ENCODE data around the gene TNNC1.

DNA sequence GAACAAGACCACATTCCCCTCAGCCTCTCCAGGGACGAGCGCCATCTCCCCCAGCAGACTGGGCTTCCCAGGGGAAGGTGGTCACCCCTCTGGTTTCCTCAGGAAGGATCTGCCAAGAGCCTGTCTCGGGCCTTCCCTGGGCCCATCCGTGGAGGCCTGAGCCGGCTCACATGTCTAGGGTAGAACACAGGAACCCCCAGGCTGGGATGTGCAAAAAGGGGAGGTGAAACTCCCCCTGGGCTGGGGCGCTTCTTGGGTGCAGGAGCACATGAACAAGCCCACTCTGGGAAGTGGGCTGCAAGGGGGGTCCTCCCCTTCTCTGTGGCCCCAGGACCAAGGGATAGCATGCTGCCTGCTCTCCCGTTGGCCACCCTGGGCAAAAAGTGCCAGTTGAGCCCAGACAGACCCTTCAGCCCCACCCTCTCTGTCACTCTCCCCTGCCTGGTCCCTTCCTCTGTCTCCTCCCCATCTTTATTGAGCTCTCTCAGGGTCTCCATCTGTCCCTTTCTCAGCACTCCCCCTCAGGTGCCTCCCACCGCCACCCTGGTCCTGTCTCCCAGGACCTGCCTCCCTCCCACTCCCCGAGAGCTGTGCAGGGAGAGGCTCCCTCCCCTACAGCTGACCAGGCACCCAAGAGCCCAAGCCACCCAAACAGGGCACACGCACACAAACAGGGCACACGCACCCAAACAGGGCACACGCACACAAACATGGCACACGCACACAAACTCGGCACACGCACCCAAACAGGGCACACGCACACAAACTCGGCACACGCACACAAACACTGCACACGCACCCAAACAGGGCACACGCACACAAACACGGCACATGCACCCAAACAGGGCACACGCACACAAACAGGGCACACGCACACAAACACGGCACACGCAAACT, 9.8 kb downstream of the TNNC1 start:
- TF ChIP-seq CTCF (IDR thresholded peaks at IDR 0.05; ENCODE audit: poor library complexity, severe bottlenecking) (no peak), EP300 (conservative IDR thresholded peaks at IDR 0.05; ENCODE audit: poor library complexity, severe bottlenecking) (no peak)
- TF ChIP-seq, protein P1, sequence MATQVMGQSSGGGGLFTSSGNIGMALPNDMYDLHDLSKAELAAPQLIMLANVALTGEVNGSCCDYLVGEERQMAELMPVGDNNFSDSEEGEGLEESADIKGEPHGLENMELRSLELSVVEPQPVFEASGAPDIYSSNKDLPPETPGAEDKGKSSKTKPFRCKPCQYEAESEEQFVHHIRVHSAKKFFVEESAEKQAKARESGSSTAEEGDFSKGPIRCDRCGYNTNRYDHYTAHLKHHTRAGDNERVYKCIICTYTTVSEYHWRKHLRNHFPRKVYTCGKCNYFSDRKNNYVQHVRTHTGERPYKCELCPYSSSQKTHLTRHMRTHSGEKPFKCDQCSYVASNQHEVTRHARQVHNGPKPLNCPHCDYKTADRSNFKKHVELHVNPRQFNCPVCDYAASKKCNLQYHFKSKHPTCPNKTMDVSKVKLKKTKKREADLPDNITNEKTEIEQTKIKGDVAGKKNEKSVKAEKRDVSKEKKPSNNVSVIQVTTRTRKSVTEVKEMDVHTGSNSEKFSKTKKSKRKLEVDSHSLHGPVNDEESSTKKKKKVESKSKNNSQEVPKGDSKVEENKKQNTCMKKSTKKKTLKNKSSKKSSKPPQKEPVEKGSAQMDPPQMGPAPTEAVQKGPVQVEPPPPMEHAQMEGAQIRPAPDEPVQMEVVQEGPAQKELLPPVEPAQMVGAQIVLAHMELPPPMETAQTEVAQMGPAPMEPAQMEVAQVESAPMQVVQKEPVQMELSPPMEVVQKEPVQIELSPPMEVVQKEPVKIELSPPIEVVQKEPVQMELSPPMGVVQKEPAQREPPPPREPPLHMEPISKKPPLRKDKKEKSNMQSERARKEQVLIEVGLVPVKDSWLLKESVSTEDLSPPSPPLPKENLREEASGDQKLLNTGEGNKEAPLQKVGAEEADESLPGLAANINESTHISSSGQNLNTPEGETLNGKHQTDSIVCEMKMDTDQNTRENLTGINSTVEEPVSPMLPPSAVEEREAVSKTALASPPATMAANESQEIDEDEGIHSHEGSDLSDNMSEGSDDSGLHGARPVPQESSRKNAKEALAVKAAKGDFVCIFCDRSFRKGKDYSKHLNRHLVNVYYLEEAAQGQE (IDR thresholded peaks at IDR 0.05; ENCODE audit: borderline replicate concordance) = no peak

All from neural cell (in vitro differentiated cells).